Measurements from ENCODE around the gene MYO3B. TPM values are rescaled to one million over a fixed set of nuclear protein-coding genes. Genes with fewer than 3 reads are reported as not detected.

The MYO3B gene
- total RNA-seq, 2 donors from 2014 or later: 5.2 to 10.9 TPM

GRCh38 chr2:170354855-170355780 lies 177.2 kb downstream of the MYO3B start:
- no peak overlapping the region for H3K4me3 Mint-ChIP-seq
- no peaks in the 10 kb centered on the region for H3K27me3 Mint-ChIP-seq (ENCODE audit: insufficient read depth)
- Histone ChIP-seq H3K4me3 (ENCODE audit: low read length) (peak overlapping the region; percentile 12), H3K27ac (ENCODE audit: low read depth, low read length) (peak overlapping the region; percentile 6), H3K4me1 (ENCODE audit: control insufficient read depth, insufficient read depth, low read length) (peaks cover 20% of the 10 kb centered on the region), H3K27me3 (ENCODE audit: control insufficient read depth, insufficient read depth, low read length, poor library complexity, severe bottlenecking) (no peaks in the 10 kb centered on the region), H3K9ac (ENCODE audit: extremely low read depth, low read length, poor library complexity, severe bottlenecking) (no peak overlapping the region), H3K36me3 (ENCODE audit: control insufficient read depth, insufficient read depth, low read length) (no peaks in the 10 kb centered on the region), H3K9me3 (ENCODE audit: control insufficient read depth, low read length) (no peaks in the 10 kb centered on the region)
- peaks cover 48% of the 10 kb centered on the region for H3K4me1 Mint-ChIP-seq
- no peaks in the 10 kb centered on the region for H3K36me3 Mint-ChIP-seq (ENCODE audit: low read depth)
- H3K27ac Mint-ChIP-seq: no peak overlapping the region
- H3K9me3 Mint-ChIP-seq: no peaks in the 10 kb centered on the region
- TF ChIP-seq CTCF (conservative IDR thresholded peaks at IDR 0.05): no peak
- DNase-seq: no peak
- 83 to 92% methylated on average over 2 of the region's 2 CpGs for WGBS, 2 experiments (ENCODE audit: insufficient coverage in 1 of 2, insufficient read length in 1 of 2)

GRCh38 chr2:170359466-170359865 lies 181.5 kb downstream of the MYO3B start:
- no peak for DNase-seq
- TF ChIP-seq CTCF (conservative IDR thresholded peaks at IDR 0.05): no peak
- no peaks in the 10 kb centered on the region for H3K36me3 ChIP-seq (ENCODE audit: control insufficient read depth, insufficient read depth, low read length)
- H3K27ac ChIP-seq (ENCODE audit: low read depth, low read length): no peak overlapping the region
- Mint-ChIP-seq H3K4me3 (no peak overlapping the region), H3K9me3 (no peaks in the 10 kb centered on the region), H3K4me1 (peaks cover 62% of the 10 kb centered on the region), H3K27ac (no peak overlapping the region), H3K36me3 (ENCODE audit: low read depth) (no peaks in the 10 kb centered on the region), H3K27me3 (ENCODE audit: insufficient read depth) (no peaks in the 10 kb centered on the region)
- H3K9ac ChIP-seq (ENCODE audit: extremely low read depth, low read length, poor library complexity, severe bottlenecking): no peak overlapping the region
- H3K27me3 ChIP-seq (ENCODE audit: control insufficient read depth, insufficient read depth, low read length, poor library complexity, severe bottlenecking): no peaks in the 10 kb centered on the region
- no peaks in the 10 kb centered on the region for H3K9me3 ChIP-seq (ENCODE audit: control insufficient read depth, low read length)
- no peak overlapping the region for H3K4me3 ChIP-seq (ENCODE audit: low read length)
- WGBS, 2 experiments (ENCODE audit: insufficient coverage in 1 of 2, insufficient read length in 1 of 2): 93 to 100% methylated on average over 3 of the region's 3 CpGs
- H3K4me1 ChIP-seq (ENCODE audit: control insufficient read depth, insufficient read depth, low read length): peaks cover 32% of the 10 kb centered on the region

GRCh38 chr2:170360546-170361089 lies 182.7 kb downstream of the MYO3B start:
- DNase-seq: no peak
- Histone ChIP-seq H3K27me3 (ENCODE audit: control insufficient read depth, insufficient read depth, low read length, poor library complexity, severe bottlenecking) (no peaks in the 10 kb centered on the region), H3K27ac (ENCODE audit: low read depth, low read length) (no peak overlapping the region), H3K36me3 (ENCODE audit: control insufficient read depth, insufficient read depth, low read length) (no peaks in the 10 kb centered on the region), H3K9ac (ENCODE audit: extremely low read depth, low read length, poor library complexity, severe bottlenecking) (no peak overlapping the region), H3K4me3 (ENCODE audit: low read length) (peak overlapping the region; percentile 54), H3K4me1 (ENCODE audit: control insufficient read depth, insufficient read depth, low read length) (peaks cover 23% of the 10 kb centered on the region), H3K9me3 (ENCODE audit: control insufficient read depth, low read length) (no peaks in the 10 kb centered on the region)
- H3K36me3 Mint-ChIP-seq (ENCODE audit: low read depth): no peaks in the 10 kb centered on the region
- peak overlapping the region; percentile 35 for H3K4me3 Mint-ChIP-seq
- TF ChIP-seq CTCF (conservative IDR thresholded peaks at IDR 0.05): no peak
- H3K9me3 Mint-ChIP-seq: no peaks in the 10 kb centered on the region
- H3K4me1 Mint-ChIP-seq: peaks cover 61% of the 10 kb centered on the region
- 36% methylated on average over 3 of the region's 3 CpGs; no CpG with 5 or more reads in 1 of the 2 experiments for WGBS, 2 experiments (ENCODE audit: insufficient coverage in 1 of 2, insufficient read length in 1 of 2)
- no peaks in the 10 kb centered on the region for H3K27me3 Mint-ChIP-seq (ENCODE audit: insufficient read depth)
- H3K27ac Mint-ChIP-seq: peak overlapping the region; percentile 90
